GM23248 (cell line): ENCODE results near the gene STK24. TPM values are rescaled to one million over a fixed set of nuclear protein-coding genes. Genes with fewer than 3 reads are reported as not detected.
A peak's percentile ranks its signal among the peaks of the same experiment; 100 is the strongest.

Source experiments
- DNase-seq: peaks from one replicate; pipeline ENCODE4 v3.0.0-alpha.2; 2015
- H2AFZ ChIP-seq: fragments of 200-600 bp; sonication (generic); 2 replicates; pipeline ENCODE4 v1.6.1; 2016; ENCODE audit warnings: antibody characterized with exemption
- H3F3A ChIP-seq: fragments of 200-600 bp; sonication (generic); 2 replicates; pipeline ENCODE4 v1.6.1; 2016; ENCODE audit warnings: mild to moderate bottlenecking, antibody characterized with exemption, mixed run types; ENCODE audit not compliant: insufficient read depth
- H3K27ac ChIP-seq: fragments of 200-600 bp; sonication (generic); 2 replicates; pipeline ENCODE4 v1.5.1; 2016; ENCODE audit warnings: mild to moderate bottlenecking
- H3K27me3 ChIP-seq: fragments of 200-600 bp; sonication (generic); replicated peaks from 2 replicates; pipeline ENCODE4 v1.6.1; 2016; ENCODE audit warnings: mild to moderate bottlenecking; ENCODE audit not compliant: insufficient read depth
- H3K36me3 ChIP-seq: fragments of 200-600 bp; sonication (generic); 2 replicates; pipeline ENCODE4 v1.6.1; 2016; ENCODE audit warnings: low read depth, mild to moderate bottlenecking
- H3K4me1 ChIP-seq: fragments of 200-600 bp; sonication (generic); 2 replicates; pipeline ENCODE4 v1.6.1; 2016; ENCODE audit warnings: mild to moderate bottlenecking; ENCODE audit not compliant: insufficient read depth
- H3K4me2 ChIP-seq: fragments of 200-600 bp; sonication (generic); one replicate; pipeline ENCODE4 v1.6.1; 2016; ENCODE audit warnings: mild to moderate bottlenecking; ENCODE audit not compliant: unreplicated experiment
- H3K4me3 ChIP-seq: fragments of 200-600 bp; sonication (generic); 2 replicates; pipeline ENCODE4 v1.5.1; 2016; ENCODE audit warnings: mild to moderate bottlenecking
- H3K79me2 ChIP-seq: fragments of 200-600 bp; sonication (generic); 2 replicates; pipeline ENCODE4 v1.6.1; 2016; ENCODE audit warnings: mild to moderate bottlenecking; ENCODE audit not compliant: insufficient read depth
- H3K9ac ChIP-seq: fragments of 200-600 bp; sonication (generic); 2 replicates; pipeline ENCODE4 v1.6.1; 2016; ENCODE audit warnings: mild to moderate bottlenecking
- H3K9me2 ChIP-seq: fragments of 200-600 bp; sonication (generic); 2 replicates; pipeline ENCODE4 v1.6.1; 2016; ENCODE audit warnings: mixed run types, mild to moderate bottlenecking, moderate library complexity; ENCODE audit not compliant: insufficient read depth
- H3K9me3 ChIP-seq: fragments of 200-600 bp; sonication (generic); one replicate; pipeline ENCODE4 v1.6.1; 2017; ENCODE audit warnings: low read depth
- H4K20me1 ChIP-seq: fragments of 200-600 bp; sonication (generic); 2 replicates; pipeline ENCODE4 v1.6.0; 2016; ENCODE audit not compliant: insufficient read depth
- EZH2 ChIP-seq: fragments of 200-600 bp; sonication (generic); IDR thresholded peaks from 2 replicates; pipeline ENCODE4 v1.6.1; 2018; ENCODE audit warnings: antibody characterized with exemption, mild to moderate bottlenecking; ENCODE audit not compliant: insufficient read depth, poor library complexity, severe bottlenecking
- EZH2phosphoT487 ChIP-seq: fragments of 200-600 bp; sonication (generic); IDR thresholded peaks from 2 replicates; pipeline ENCODE4 v1.6.1; 2018; ENCODE audit warnings: antibody characterized with exemption, moderate library complexity, mild to moderate bottlenecking, low read depth; ENCODE audit not compliant: insufficient read depth
- WGBS, 2 experiments: methylation state at CpG; one replicate each; pipeline ENCODE4 v1.1.6; 2015 to 2017; ENCODE audit warnings: low lambda C conversion rate in 2 of 2, low coverage in 1 of 2; ENCODE audit errors: missing lambda C conversion rate in 2 of 2; 5-methylcytosine and 5-hydroxymethylcytosine counted together
- in situ Hi-C: fragments of 300-500 bp; cut with MboI; formaldehyde crosslinking; loops from 2 replicates; pipeline ENCODE4 v1.15.0; 2020
- polyA plus RNA-seq: library from polyadenylated mRNA; unstranded; fragments of >200 nt; fragmentation: Nextera tagmentation; extraction: Ambion mirVana; gene quantifications from 2 replicates; pipeline ENCODE4 v1.2.1, GENCODE V29; 2016
- total RNA-seq: library from RNA; depleted of rRNA; stranded (reverse); fragments of >200 nt; shearing (Covaris generic); gene quantifications from 2 replicates; pipeline ENCODE4 v1.2.3, GENCODE V29; 2014

Gene STK24
- total and polyA plus RNA-seq, 2 experiments from 2014 or later, result 11.1 to 72.4 TPM

DNA sequence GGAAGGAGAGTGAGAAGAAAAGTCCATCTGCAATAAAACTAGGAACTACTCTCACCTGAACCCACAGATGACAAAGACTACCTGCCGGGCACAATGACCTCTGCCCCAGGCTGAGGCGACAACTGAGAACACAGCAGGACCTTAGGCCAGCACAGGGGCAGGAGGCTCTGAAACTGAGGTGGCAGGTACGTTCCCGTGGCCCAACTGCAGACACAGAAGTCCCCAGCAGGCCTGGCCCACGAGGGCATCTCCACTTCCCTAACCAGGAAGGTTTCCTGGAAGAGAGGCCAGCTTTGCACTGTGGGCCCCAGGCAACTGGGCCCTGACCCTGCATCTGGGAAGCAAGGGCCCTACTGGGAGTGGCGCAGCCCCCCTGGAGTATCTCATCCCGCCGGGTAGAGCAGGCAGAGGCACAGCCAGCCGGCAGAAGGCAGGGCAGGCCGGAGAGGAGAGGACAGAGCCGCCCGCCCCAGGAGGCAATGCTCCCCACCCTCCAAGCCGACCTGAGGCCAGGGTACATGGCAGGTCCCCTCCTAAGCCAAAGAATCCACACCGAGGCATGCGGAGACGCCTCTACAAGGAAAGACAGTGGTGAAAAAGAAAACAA lies 32.7 kb downstream of the STK24 start:
- no peak overlapping the region for H2AFZ ChIP-seq
- no peak overlapping the region for H3K27ac ChIP-seq
- in situ Hi-C loops, result no loop called here
- no peak overlapping the region for H3K4me3 ChIP-seq
- H3K9me3 ChIP-seq, result no peaks in the 10 kb centered on the region
- no peak for TF ChIP-seq EZH2
- no peak for TF ChIP-seq EZH2phosphoT487
- peaks cover 63% of the 10 kb centered on the region for H3K4me1 ChIP-seq
- H3K79me2 ChIP-seq, result peaks cover 95% of the 10 kb centered on the region
- H3K4me2 ChIP-seq, result no peak overlapping the region
- no peaks in the 10 kb centered on the region for H3K36me3 ChIP-seq
- no peak overlapping the region for H3K9ac ChIP-seq
- DNase-seq, result no peak
- 0 out of 2 replicates have a peak, but pooled peaks cover 2% of the 10 kb centered on the region for H4K20me1 ChIP-seq
- H3K27me3 ChIP-seq, result no peaks in the 10 kb centered on the region
- H3K9me2 ChIP-seq, result no peaks in the 10 kb centered on the region
- WGBS, 2 experiments, result 82 to 85% methylated on average over 12 to 16 of the region's 16 CpGs
- peaks cover 42% of the 10 kb centered on the region for H3F3A ChIP-seq

DNA sequence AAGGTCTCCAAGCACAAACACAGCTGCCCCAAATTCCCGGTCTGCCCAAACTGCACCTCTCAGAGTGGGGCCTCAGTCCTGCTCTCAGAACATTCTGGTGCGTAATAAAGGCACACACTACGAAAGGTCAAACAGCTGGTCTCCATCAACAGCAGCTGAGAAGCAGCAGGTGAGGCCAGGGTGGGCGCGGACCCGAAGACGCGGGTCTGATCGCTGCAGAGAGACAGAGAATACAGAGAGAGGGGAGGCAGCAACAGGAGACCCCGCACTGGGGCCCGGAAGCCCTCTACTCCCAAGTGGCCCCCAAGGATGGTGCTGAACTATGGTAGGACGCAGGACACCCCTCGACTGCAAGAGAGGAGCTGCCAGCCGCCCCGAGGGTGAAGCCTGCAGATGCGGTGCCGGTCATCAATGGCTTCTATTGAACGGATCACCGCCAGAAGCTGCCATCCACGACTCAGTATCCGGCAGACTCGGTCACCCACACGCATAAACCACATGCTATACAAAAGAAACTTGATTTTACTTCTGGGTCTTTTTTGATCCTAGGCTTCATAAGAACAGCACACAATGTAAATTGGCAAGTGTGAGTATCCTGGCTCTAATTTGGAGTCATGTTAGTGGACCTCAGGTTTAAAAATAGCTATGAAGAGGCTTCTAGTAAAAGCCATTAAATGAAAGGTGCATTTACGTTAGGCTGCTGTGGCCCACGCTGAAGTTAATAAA lies 33.4 kb downstream of the STK24 start:
- Histone ChIP-seq H3K27ac (peak overlapping the region; percentile 64; the same call in 1 of the 2 replicates), H3K9ac (peak overlapping the region; percentile 58), H3K9me3 (no peaks in the 10 kb centered on the region), H3K4me3 (peak overlapping the region; percentile 4), H3K27me3 (no peaks in the 10 kb centered on the region), H2AFZ (no peak overlapping the region), H3K9me2 (no peaks in the 10 kb centered on the region), H3K79me2 (peaks cover 100% of the 10 kb centered on the region), H3F3A (peaks cover 36% of the 10 kb centered on the region), H3K4me1 (peaks cover 59% of the 10 kb centered on the region), H3K36me3 (no peaks in the 10 kb centered on the region), H3K4me2 (peak overlapping the region; percentile 71), H4K20me1 (0 out of 2 replicates have a peak, but pooled peaks cover 2% of the 10 kb centered on the region)
- TF ChIP-seq EZH2phosphoT487, result no peak
- no peak for TF ChIP-seq EZH2
- DNase-seq, result peak; percentile 34
- 42 to 46% methylated on average over 25 of the region's 25 CpGs for WGBS, 2 experiments
- in situ Hi-C loops, result no loop called here

DNA sequence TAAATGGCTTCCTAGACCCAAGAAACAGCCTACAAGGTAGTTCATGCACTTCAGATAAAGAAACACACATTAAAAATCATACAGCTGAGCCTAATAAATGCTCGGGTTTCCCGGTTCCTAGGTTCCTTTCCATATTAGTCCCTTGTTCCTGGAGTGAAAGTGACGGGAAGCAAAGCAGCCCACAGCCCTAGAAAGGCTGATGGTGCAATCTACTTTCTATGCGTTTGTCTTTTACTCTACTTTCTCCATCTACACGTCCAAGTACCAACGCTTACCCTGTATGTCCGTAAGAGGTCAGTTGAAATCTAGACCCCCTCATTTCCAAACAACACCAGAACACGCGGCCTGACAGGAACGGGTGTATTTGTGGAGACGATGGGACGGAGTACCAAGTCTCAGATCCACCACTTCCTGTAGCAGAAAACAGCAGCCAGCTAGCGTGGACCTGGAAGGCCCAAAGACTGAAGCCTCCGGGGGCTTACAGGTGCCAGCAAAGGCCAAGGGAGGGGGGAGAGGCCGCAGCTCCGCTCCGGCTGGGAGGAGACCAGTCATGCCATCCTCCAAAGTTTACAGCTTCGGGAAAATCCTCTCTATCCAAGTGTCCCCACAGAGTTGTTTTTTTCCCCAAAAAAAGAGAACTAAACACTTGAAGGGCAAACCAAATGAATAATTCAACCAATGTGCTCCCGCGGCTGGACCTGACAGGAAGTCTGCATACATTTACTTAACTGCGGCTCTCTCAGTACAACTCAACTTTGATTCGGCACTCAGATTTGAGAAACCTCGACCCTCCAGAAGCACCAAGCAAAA lies 34.1 kb downstream of the STK24 start:
- Histone ChIP-seq H4K20me1 (0 out of 2 replicates have a peak, but pooled peaks cover 2% of the 10 kb centered on the region), H3K9ac (peak overlapping the region; percentile 58), H3K4me1 (peaks cover 51% of the 10 kb centered on the region), H3K27me3 (no peaks in the 10 kb centered on the region), H3K27ac (peak overlapping the region; percentile 64), H3F3A (peaks cover 29% of the 10 kb centered on the region), H3K4me3 (peak overlapping the region; percentile 4), H3K36me3 (no peaks in the 10 kb centered on the region), H3K9me2 (no peaks in the 10 kb centered on the region), H3K9me3 (no peaks in the 10 kb centered on the region), H3K79me2 (peaks cover 100% of the 10 kb centered on the region), H2AFZ (no peak overlapping the region), H3K4me2 (peak overlapping the region; percentile 71)
- in situ Hi-C loops, result no loop called here
- no peak for TF ChIP-seq EZH2
- TF ChIP-seq EZH2phosphoT487, result no peak
- peak; percentile 35 for DNase-seq
- 27 to 30% methylated on average over 23 of the region's 23 CpGs for WGBS, 2 experiments

DNA sequence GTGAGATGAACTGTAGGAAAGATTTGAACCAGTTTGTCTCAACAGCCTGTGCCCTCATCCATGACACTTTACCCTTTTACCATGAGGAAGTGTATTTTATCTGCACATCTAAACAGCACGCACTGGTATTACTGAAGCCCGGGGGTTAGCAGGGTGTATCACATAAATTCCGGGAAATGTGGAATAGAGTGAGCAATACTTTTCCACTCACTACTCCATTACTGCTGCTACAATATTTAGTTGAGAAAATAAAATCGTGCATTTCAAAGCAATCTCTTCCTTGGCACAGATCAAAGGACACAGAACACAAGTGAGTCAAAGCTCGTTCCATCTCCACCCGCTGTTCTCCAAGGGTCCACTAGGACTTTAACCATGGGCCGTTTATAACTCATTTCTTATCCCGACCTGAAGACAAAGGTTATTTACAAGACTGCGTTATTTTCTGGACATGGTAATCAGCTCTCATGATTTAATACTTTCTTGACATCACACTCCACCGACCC lies 35.2 kb downstream of the STK24 start:
- 22 to 25% methylated on average over 10 of the region's 10 CpGs for WGBS, 2 experiments
- Histone ChIP-seq H3K79me2 (peaks cover 100% of the 10 kb centered on the region), H3K4me1 (peaks cover 48% of the 10 kb centered on the region), H3K9me3 (no peaks in the 10 kb centered on the region), H4K20me1 (0 out of 2 replicates have a peak, but pooled peaks cover 2% of the 10 kb centered on the region), H3K9me2 (no peaks in the 10 kb centered on the region), H3K36me3 (no peaks in the 10 kb centered on the region), H3F3A (peaks cover 22% of the 10 kb centered on the region; the same call in 1 of the 2 replicates), H3K4me3 (peak overlapping the region; percentile 14; the same call in 1 of the 2 replicates), H3K27me3 (no peaks in the 10 kb centered on the region), H2AFZ (no peak overlapping the region), H3K27ac (peak overlapping the region; percentile 64), H3K9ac (peak overlapping the region; percentile 58), H3K4me2 (peak overlapping the region; percentile 71)
- in situ Hi-C loops, result no loop called here
- no peak for TF ChIP-seq EZH2
- peak; percentile 63 for DNase-seq
